NCI-H2029 treated with DMSO at 0.1 percent for 48 hours (cell line): ENCODE data around the gene HLF.

Experiments used
- DNase-seq: peaks from one replicate; lab custom pipeline; 2025; lab: John Stamatoyannopoulos, UW

HLF gene

DNA sequence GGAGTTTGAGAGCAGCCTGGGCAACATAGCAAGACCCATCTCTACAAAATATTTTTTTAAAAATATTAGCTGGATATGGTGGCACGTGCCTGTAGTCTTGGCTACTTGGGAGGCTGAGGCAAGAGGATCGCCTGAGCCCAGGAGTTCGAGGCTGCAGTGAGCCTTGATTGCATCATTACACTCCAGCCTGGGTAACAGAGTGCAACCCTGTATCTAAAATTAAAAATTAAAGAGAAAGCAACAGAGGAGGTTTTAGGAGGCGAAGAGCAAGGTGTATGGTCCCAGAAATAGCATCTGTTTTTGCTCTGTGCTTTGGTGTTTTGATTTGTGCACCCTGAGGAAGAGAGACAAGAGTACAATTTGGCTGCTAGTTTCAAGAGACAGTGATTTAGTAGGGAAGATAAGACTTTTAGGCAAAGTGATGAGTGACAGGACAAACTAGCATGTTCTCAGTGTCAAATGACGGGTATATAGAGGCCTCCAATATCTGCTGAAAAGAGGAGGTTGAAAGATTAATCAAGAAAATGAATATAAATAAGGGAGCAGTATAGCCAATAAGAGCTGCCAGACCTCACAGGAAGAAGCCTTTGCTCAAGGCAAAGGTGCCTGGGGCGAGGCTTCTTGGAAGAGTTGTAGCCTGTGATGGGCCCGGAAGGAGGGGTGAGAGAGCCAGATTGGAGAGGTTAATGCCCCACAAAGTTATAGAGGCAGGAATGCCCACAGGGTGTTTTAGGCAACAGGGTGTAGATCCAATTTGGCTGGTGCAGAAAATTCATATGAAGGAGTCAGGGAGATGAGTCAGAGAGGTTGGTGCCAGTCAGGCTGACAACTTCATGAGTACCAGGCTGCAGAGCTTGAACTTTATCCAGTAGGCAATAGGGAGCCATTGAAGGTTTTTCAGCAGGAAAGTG, 11.4 kb downstream of the HLF start:
- no peak for DNase-seq

DNA sequence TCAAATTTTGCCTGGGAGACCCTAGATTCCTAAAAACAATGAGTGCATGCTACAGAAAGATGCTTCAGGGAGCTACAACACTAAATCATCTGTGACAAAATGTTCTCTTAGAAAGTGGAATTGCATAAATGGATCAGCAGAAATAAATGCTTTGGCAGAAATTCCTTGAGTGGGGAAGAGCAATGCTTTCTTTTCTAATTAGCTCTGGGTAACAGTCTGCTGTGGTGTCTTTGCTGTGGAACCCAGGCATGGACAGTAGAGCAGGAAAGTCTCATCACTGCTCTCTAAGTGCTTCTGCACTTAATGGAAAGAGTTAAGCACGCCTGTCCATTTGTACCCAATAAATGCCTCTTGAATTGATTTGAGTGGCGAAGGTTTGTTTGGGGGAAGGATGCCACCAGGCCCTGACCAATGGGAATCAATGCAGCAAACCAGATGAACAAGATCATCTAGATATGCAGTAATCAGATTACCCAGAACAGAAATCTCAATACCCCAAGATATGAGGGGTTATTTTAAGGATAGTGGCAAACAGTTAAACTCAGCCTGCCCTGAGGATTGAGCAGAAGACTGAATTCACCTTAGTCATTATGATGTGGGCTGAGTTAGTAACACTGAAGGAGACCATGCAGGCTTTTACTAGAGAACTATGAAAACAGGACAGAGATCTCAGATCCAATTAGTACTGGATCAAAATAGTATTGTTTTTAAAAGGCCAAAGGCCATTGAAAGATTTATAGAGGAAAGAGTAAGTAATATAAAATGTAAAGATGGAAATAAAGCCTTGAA, 13.6 kb downstream of the HLF start:
- no peak for DNase-seq

GRCh38 chr17:55279203-55279602, 14.4 kb downstream of the HLF start:
- DNase-seq: no peak

- no peak for DNase-seq
Measured at GRCh38 chr17:55279788-55280187, 15.0 kb downstream of the HLF start.

DNA sequence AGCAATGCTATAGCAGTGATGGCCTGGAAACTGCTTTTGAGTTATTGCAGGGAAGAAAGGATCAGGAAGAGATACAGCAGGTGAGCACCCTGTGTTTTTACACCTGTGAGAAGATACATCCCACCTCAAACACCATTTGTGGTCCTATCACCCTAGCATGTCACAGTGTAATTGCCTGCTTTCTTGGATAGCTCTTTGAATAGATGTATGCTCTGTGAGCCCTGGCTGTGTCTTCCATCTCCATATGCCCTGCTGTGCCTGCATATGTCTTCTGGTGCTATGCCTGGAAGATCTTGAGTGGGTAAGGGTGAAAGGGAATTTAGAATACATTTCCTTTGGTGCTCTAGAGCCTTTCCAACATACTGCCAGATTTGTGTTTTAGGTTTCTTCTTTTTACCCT, 15.5 kb downstream of the HLF start:
- DNase-seq: no peak

DNA sequence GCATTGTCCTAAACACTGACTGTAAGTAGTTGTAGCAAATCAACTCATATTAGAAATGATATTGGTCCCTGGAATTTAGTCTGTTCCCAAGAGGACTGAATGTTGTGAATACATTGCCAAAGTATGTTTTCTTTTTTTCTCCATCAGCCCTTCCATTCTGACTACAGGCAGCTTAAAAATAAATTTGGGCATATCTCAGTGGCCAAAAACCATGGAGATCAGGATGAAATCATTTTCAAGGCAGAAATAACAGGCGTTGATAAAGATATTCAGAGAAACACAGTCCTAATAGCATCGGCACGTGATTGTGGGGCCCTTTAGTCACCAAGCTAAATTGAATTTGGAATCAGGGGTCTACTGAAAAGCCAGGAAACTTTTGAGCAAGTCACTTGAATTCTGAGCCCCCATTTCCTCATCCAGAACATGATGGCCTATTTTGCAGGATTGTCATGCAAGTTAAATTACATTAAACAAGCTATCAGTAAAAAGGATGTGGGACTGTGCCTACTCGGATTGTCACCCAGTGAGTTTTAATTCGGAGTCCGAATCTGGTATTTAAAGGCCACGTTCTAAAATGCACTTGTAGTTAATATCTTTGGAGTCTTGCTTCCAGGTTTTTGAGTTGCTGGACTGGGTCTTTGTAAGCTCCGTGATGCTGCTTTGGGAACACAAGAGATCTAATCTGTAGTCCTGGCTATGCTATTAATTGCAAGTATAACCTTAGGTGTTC, 17.1 kb downstream of the HLF start:
- no peak for DNase-seq

- no peak for DNase-seq
Measured at GRCh38 chr17:55282379-55282702, 17.6 kb downstream of the HLF start.

DNA sequence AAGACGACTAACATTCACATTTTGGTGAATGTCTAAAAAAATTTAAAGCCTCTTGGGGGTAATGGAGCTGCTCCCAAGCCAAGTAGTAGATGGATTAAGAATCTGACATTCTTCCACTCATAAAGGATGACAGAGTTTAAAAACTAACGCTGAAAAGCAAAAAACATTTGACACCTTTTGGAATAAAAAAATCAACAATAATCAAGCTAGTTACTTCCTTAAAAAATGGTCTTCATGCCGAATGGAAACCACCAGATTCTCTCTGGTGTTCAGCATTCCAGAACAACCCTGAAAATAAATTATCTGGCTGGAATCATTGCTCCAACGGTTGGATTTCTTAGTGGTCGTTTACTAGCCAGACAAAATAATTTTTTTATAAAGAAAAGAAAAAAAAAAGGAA, 18.0 kb downstream of the HLF start:
- DNase-seq: no peak

- DNase-seq: no peak
Measured at GRCh38 chr17:55283256-55283965, 18.7 kb downstream of the HLF start.

DNA sequence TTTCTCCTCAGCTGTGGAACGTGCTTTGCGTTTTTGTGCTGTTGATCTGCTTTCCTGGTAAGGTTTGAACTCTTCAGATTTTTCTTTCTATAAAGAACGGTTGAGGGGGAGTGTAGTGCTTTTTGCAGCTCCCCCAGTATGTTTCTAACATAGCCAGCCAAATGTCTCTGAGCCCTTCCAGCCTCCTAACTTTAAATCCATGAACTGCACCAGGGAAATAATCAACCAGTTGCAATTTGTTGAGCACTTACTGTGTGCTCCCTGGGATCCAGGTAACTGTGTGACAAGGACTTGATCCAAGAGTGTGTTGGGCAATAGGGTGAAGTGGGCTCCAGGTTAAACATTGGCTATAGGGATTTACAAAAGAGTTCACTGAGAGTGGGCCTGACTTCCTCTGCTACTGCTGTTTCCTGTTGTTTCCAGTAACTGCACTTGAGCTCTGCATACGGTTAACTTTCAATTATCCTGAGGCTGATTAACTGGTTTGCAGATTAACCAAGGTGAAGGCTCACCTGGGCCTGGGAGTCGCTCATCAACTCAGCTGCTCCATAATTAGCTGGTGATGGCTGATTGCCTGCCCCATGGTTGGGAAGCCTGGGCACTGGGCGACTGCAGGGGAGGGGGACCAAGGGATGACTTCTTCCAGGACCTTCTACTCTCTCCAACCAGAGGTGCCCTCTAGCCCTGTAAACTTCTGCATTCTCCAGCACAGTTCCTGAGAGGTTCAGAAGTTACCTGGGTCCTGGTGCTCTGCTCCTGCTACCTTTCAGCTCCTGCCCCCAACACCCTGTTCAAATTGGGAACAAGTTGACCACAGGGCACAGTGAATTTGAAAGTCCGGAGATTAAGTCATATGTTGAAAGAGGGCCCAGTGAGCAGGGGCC, 19.5 kb downstream of the HLF start:
- no peak for DNase-seq

DNA sequence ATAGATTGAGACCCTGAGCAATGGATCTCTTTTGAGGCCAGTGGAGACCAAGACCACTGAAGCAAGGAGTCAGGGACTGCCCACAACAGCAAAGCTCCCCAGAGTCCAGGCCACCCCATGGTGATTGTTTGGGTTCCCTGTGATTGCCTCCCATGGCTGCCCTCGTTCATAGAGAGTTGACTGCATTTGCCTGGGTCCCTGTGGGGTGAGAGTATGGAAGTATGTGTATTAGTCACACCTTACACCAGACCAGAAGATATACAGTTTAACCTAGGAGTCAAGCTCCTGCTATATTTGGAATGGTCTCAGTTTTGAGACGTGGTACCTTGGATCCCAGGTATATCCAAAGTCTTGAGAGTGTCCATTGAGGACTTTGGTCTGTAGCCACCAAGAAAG, 20.2 kb downstream of the HLF start:
- no peak for DNase-seq

GRCh38 chr17:55285340-55286301, 20.9 kb downstream of the HLF start:
- DNase-seq: peak; percentile 30

DNA sequence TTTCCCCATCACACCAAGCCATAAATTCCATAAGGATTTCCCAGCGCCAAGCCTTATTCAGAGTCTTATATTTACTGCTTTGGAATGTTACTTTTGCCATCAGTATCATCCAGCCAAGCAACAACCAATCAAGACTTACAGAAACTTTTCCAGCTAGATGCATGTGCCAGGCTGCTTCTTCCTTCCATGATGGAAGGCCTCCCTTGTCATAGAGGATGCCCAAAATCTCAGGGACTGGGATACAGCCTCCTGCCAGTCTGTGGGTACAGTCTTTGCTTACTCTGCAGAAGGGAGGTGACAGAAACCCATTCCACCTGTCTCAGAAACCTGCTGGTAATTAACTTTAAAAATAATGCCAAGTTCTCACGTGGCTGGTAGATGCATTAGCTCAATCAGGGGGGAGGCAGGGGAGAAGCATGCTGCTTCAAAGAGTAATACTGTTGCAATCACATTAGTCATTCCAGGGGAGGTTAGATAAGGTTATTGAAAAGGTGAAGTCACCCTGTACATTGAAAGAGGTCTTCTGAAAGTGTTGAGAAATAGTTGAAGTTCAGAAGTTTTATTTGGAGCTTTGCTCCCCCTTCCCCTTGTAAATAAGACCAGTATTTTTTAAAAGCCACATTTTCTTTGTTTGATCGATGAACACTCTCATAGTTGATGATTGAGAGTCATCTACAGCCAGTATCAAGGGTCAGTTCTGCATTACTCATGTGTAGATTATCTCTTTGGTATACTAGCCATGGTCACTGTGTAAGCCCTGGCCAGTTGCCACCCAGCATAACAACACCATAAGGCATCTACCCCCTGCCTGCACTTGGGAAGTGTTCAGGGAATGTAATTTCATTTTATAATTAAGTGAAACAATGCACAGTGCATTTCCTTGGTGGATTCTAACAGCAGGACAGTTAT, 22.2 kb downstream of the HLF start:
- DNase-seq: no peak

- DNase-seq: no peak
Measured at GRCh38 chr17:55288356-55289105, 23.8 kb downstream of the HLF start.

- no peak for DNase-seq
Measured at GRCh38 chr17:55289106-55289446, 24.3 kb downstream of the HLF start.

DNA sequence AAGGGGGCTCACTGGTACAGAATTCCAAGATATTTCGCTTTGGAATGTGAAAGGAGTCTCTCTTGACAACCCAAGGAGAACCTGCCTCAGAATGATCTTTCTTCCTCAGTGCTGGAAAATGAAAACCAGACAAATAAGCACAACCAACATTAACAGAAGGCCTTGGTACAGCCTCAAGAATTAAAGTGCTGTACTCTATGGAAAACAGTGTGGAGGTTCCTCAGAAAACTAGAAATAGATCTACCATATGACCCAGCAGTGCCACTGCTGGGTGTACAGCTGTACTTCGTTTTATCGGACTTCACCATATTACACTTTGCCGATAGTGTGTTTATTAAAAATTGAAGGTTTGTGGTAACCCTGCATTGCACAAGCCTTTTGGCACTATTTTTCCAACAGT, 25.2 kb downstream of the HLF start:
- DNase-seq: no peak

- DNase-seq: no peak
Measured at GRCh38 chr17:55290492-55291113, 25.8 kb downstream of the HLF start.

- DNase-seq: no peak
Measured at GRCh38 chr17:55291114-55291507, 26.4 kb downstream of the HLF start.
